Adrenal gland (tissue), 5 donors: Measurements from ENCODE around the gene RAB1B.

ENCODE experiments used
- CTCF ChIP-seq, 6 experiments: fragments of 450-650 bp in 4 of 6; fragments of 200-600 bp in 2 of 6; sonication (generic) in 1 of 6; IDR thresholded peaks; 1 replicate in 5 of 6; 2 replicates in 1 of 6; pipeline versions ENCODE4 v1.5.1 to v1.8.0; 2016 to 2021; ENCODE audit warnings: antibody characterized with exemption in 6 of 6, mild to moderate bottlenecking in 2 of 6, moderate library complexity in 1 of 6
- POLR2A ChIP-seq, 2 donors: fragments of 450-650 bp; IDR thresholded peaks; one replicate each; pipeline ENCODE4 v1.6.1; 2017; ENCODE audit warnings: antibody characterized with exemption in 2 of 2, mild to moderate bottlenecking in 2 of 2, moderate library complexity in 1 of 2
- donor health status: DM: no; HTN: no; CAD: no.

- TF ChIP-seq POLR2A (IDR thresholded peaks at IDR 0.05) (no peak), CTCF (IDR thresholded peaks at IDR 0.05) (no peak)
Measured at GRCh38 chr11:66275984-66276612, 7.7 kb downstream of the RAB1B start.
